GM23248 (cell line): Measurements from ENCODE around the gene CEP76. TPM values are rescaled to one million over a fixed set of nuclear protein-coding genes. Genes with fewer than 3 reads are reported as not detected.

ENCODE experiments used
- DNase-seq: peaks from one replicate; pipeline ENCODE4 v3.0.0-alpha.2; 2015
- H2AFZ ChIP-seq: fragments of 200-600 bp; sonication (generic); 2 replicates; pipeline ENCODE4 v1.6.1; 2016; ENCODE audit warnings: antibody characterized with exemption
- H3F3A ChIP-seq: fragments of 200-600 bp; sonication (generic); 2 replicates; pipeline ENCODE4 v1.6.1; 2016; ENCODE audit warnings: mild to moderate bottlenecking, antibody characterized with exemption, mixed run types; ENCODE audit not compliant: insufficient read depth
- H3K27ac ChIP-seq: fragments of 200-600 bp; sonication (generic); 2 replicates; pipeline ENCODE4 v1.5.1; 2016; ENCODE audit warnings: mild to moderate bottlenecking
- H3K27me3 ChIP-seq: fragments of 200-600 bp; sonication (generic); replicated peaks from 2 replicates; pipeline ENCODE4 v1.6.1; 2016; ENCODE audit warnings: mild to moderate bottlenecking; ENCODE audit not compliant: insufficient read depth
- H3K36me3 ChIP-seq: fragments of 200-600 bp; sonication (generic); 2 replicates; pipeline ENCODE4 v1.6.1; 2016; ENCODE audit warnings: low read depth, mild to moderate bottlenecking
- H3K4me1 ChIP-seq: fragments of 200-600 bp; sonication (generic); 2 replicates; pipeline ENCODE4 v1.6.1; 2016; ENCODE audit warnings: mild to moderate bottlenecking; ENCODE audit not compliant: insufficient read depth
- H3K4me2 ChIP-seq: fragments of 200-600 bp; sonication (generic); one replicate; pipeline ENCODE4 v1.6.1; 2016; ENCODE audit warnings: mild to moderate bottlenecking; ENCODE audit not compliant: unreplicated experiment
- H3K4me3 ChIP-seq: fragments of 200-600 bp; sonication (generic); 2 replicates; pipeline ENCODE4 v1.5.1; 2016; ENCODE audit warnings: mild to moderate bottlenecking
- H3K79me2 ChIP-seq: fragments of 200-600 bp; sonication (generic); 2 replicates; pipeline ENCODE4 v1.6.1; 2016; ENCODE audit warnings: mild to moderate bottlenecking; ENCODE audit not compliant: insufficient read depth
- H3K9ac ChIP-seq: fragments of 200-600 bp; sonication (generic); 2 replicates; pipeline ENCODE4 v1.6.1; 2016; ENCODE audit warnings: mild to moderate bottlenecking
- H3K9me2 ChIP-seq: fragments of 200-600 bp; sonication (generic); 2 replicates; pipeline ENCODE4 v1.6.1; 2016; ENCODE audit warnings: mixed run types, mild to moderate bottlenecking, moderate library complexity; ENCODE audit not compliant: insufficient read depth
- H3K9me3 ChIP-seq: fragments of 200-600 bp; sonication (generic); one replicate; pipeline ENCODE4 v1.6.1; 2017; ENCODE audit warnings: low read depth
- H4K20me1 ChIP-seq: fragments of 200-600 bp; sonication (generic); 2 replicates; pipeline ENCODE4 v1.6.0; 2016; ENCODE audit not compliant: insufficient read depth
- EZH2 ChIP-seq: fragments of 200-600 bp; sonication (generic); IDR thresholded peaks from 2 replicates; pipeline ENCODE4 v1.6.1; 2018; ENCODE audit warnings: antibody characterized with exemption, mild to moderate bottlenecking; ENCODE audit not compliant: insufficient read depth, poor library complexity, severe bottlenecking
- EZH2phosphoT487 ChIP-seq: fragments of 200-600 bp; sonication (generic); IDR thresholded peaks from 2 replicates; pipeline ENCODE4 v1.6.1; 2018; ENCODE audit warnings: antibody characterized with exemption, moderate library complexity, mild to moderate bottlenecking, low read depth; ENCODE audit not compliant: insufficient read depth
- WGBS, 2 experiments: methylation state at CpG; one replicate each; pipeline ENCODE4 v1.1.6; 2015 to 2017; ENCODE audit warnings: low lambda C conversion rate in 2 of 2, low coverage in 1 of 2; ENCODE audit errors: missing lambda C conversion rate in 2 of 2; 5-methylcytosine and 5-hydroxymethylcytosine counted together
- in situ Hi-C: fragments of 300-500 bp; cut with MboI; formaldehyde crosslinking; loops from 2 replicates; pipeline ENCODE4 v1.15.0; 2020
- polyA plus RNA-seq: library from polyadenylated mRNA; unstranded; fragments of >200 nt; fragmentation: Nextera tagmentation; extraction: Ambion mirVana; gene quantifications from 2 replicates; pipeline ENCODE4 v1.2.1, GENCODE V29; 2016
- total RNA-seq: library from RNA; depleted of rRNA; stranded (reverse); fragments of >200 nt; shearing (Covaris generic); gene quantifications from 2 replicates; pipeline ENCODE4 v1.2.3, GENCODE V29; 2014

CEP76 gene
- total and polyA plus RNA-seq, 2 experiments from 2014 or later = 6.5 to 11.8 TPM

GRCh38 chr18:12656938-12657683, 45.4 kb downstream of the CEP76 start:
- in situ Hi-C loops = no loop called here
- peak overlapping the region; percentile 79 for H3K27ac ChIP-seq

DNA sequence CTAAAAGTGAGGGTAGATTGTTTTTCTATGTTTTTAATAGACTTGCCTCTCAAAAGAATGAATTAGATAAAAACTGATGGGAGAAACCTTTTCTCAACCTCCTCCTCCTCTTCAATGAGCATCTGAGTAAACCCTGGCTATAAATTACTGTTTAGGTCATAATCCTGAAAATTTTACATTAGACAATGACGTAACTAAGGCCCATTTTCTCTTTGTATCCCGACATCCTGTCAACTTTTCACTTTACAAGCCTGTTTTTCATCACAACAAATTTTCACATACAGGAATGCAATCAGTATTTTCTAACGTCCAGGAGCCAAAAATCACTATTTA, 46.0 kb downstream of the CEP76 start:
- peak overlapping the region; percentile 79 for H3K27ac ChIP-seq
- in situ Hi-C loops = no loop called here
- DNase-seq = peak; percentile 72

More at GRCh38 chr18:12656938-12657683, 45.4 kb downstream of the CEP76 start:
- Histone ChIP-seq H3K4me3 (peak overlapping the region; percentile 81), H3K36me3 (no peaks in the 10 kb centered on the region), H3F3A (peaks cover 43% of the 10 kb centered on the region), H3K9me2 (no peaks in the 10 kb centered on the region), H2AFZ (peak overlapping the region; percentile 62), H3K4me2 (peak overlapping the region; percentile 86), H3K4me1 (peaks cover 31% of the 10 kb centered on the region), H3K27me3 (no peaks in the 10 kb centered on the region), H3K9me3 (no peaks in the 10 kb centered on the region), H3K79me2 (peaks cover 45% of the 10 kb centered on the region), H4K20me1 (peaks cover 10% of the 10 kb centered on the region), H3K9ac (peak overlapping the region; percentile 92)
- 1 to 3% methylated on average over 38 to 54 of the region's 89 CpGs for WGBS, 2 experiments
- no peak for TF ChIP-seq EZH2
- TF ChIP-seq EZH2phosphoT487 = no peak
- peak; percentile 82 for DNase-seq

GRCh38 chr18:12654971-12655370, 47.6 kb downstream of the CEP76 start:
- peaks cover 34% of the 10 kb centered on the region for H3K4me1 ChIP-seq
- DNase-seq = no peak

More for the DNA sequence above, 46.0 kb downstream of the CEP76 start:
- Histone ChIP-seq H3K4me1 (peaks cover 34% of the 10 kb centered on the region), H3K4me3 (peak overlapping the region; percentile 81), H3K9ac (peak overlapping the region; percentile 92), H3K27me3 (no peaks in the 10 kb centered on the region), H3F3A (peaks cover 48% of the 10 kb centered on the region), H2AFZ (peak overlapping the region; percentile 62), H4K20me1 (peaks cover 10% of the 10 kb centered on the region), H3K36me3 (no peaks in the 10 kb centered on the region), H3K4me2 (peak overlapping the region; percentile 86), H3K79me2 (peaks cover 51% of the 10 kb centered on the region), H3K9me2 (no peaks in the 10 kb centered on the region), H3K9me3 (no peaks in the 10 kb centered on the region)
- WGBS, 2 experiments = 1% methylated on average over 3 of the region's 3 CpGs
- no peak for TF ChIP-seq EZH2phosphoT487
- no peak for TF ChIP-seq EZH2

DNA sequence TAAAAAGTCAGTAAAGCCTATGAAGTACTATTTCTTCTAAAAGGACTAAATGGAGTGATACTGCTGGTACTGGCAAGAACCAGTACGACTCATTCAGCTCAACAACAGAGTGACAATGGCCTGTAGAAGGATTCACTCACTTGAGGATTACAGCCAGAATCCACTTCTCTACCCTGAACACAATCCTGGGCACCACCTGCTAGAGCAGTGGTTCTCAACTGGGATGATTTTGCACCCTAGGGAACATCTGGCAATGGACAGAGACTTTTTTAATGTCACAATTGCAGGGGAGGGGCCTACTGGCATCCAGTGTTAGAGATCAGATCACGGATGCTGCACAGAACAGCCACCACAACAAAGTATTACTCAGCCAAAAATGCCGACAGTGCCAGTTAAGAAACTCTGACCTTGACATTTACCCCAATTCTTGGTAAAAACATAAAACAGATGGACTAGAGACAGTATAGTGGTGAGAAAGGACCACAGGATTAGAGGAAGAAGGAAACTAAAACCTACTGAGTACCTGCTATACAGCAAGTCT, 49.6 kb downstream of the CEP76 start:
- H4K20me1 ChIP-seq = peaks cover 10% of the 10 kb centered on the region
- DNase-seq = peak; percentile 84
- TF ChIP-seq EZH2phosphoT487 (no peak), EZH2 (no peak)

More at GRCh38 chr18:12654971-12655370, 47.6 kb downstream of the CEP76 start:
- 86 to 93% methylated on average over 1 of the region's 1 CpG for WGBS, 2 experiments
- Histone ChIP-seq H3K79me2 (peaks cover 67% of the 10 kb centered on the region), H3K4me2 (no peak overlapping the region), H3K4me3 (no peak overlapping the region), H3F3A (peaks cover 54% of the 10 kb centered on the region), H3K9ac (no peak overlapping the region), H2AFZ (no peak overlapping the region), H3K27me3 (no peaks in the 10 kb centered on the region), H3K36me3 (no peaks in the 10 kb centered on the region), H3K9me3 (no peaks in the 10 kb centered on the region), H3K9me2 (no peaks in the 10 kb centered on the region), H3K27ac (no peak overlapping the region), H4K20me1 (peaks cover 10% of the 10 kb centered on the region)
- TF ChIP-seq EZH2phosphoT487 = no peak
- no peak for TF ChIP-seq EZH2
- in situ Hi-C loops = no loop called here

More for the DNA sequence above, 49.6 kb downstream of the CEP76 start:
- WGBS, 2 experiments = 7 to 15% methylated on average over 3 of the region's 3 CpGs
- Histone ChIP-seq H3K36me3 (no peaks in the 10 kb centered on the region), H3K79me2 (peaks cover 87% of the 10 kb centered on the region), H3K4me3 (0 out of 2 replicates have a peak overlapping the region, but pooled peaks have one; percentile 0), H3K4me2 (peak overlapping the region; percentile 46), H2AFZ (no peak overlapping the region), H3K27ac (peak overlapping the region; percentile 64), H3K27me3 (no peaks in the 10 kb centered on the region), H3K9me2 (no peaks in the 10 kb centered on the region), H3F3A (peaks cover 41% of the 10 kb centered on the region), H3K4me1 (peaks cover 34% of the 10 kb centered on the region), H3K9me3 (no peaks in the 10 kb centered on the region), H3K9ac (peak overlapping the region; percentile 0; the same call in 1 of the 2 replicates)
- in situ Hi-C loops = no loop called here
